H9 (cell line): ENCODE data around the gene PUM2. TPM values are rescaled to one million over a fixed set of nuclear protein-coding genes. Genes with fewer than 3 reads are reported as not detected.
A peak's percentile ranks its signal among the peaks of the same experiment; 100 is the strongest.

Experiments
- DNase-seq: peaks from one replicate; pipeline ENCODE4 v3.0.0-alpha.2; 2017
- H2AFZ ChIP-seq: one replicate; pipeline ENCODE4 v1.6.1; 2013; ENCODE audit warnings: mild to moderate bottlenecking, low read length, control low read depth, moderate library complexity
- H2AK5ac ChIP-seq: 2 replicates; pipeline ENCODE4 v1.6.1; 2013; ENCODE audit warnings: low read length, control low read depth, mixed read lengths; ENCODE audit not compliant: insufficient read length
- H2BK120ac ChIP-seq: one replicate; pipeline ENCODE4 v1.6.1; 2013; ENCODE audit warnings: low read depth, mild to moderate bottlenecking, low read length, control low read depth, inconsistent platforms; ENCODE audit not compliant: poor library complexity, severe bottlenecking
- H2BK12ac ChIP-seq: 2 replicates; pipeline ENCODE4 v1.6.1; 2013; ENCODE audit warnings: low read length, control low read depth, mixed read lengths, low read depth; ENCODE audit not compliant: insufficient read length
- H2BK15ac ChIP-seq: 2 replicates; pipeline ENCODE4 v1.6.1; 2013; ENCODE audit warnings: low read depth, low read length, control low read depth
- H2BK20ac ChIP-seq: one replicate; pipeline ENCODE4 v1.6.1; 2013; ENCODE audit warnings: low read depth, mild to moderate bottlenecking, low read length, control low read depth, inconsistent platforms; ENCODE audit not compliant: poor library complexity, severe bottlenecking
- H2BK5ac ChIP-seq: 2 replicates; pipeline ENCODE4 v1.6.1; 2013; ENCODE audit warnings: low read length, control low read depth, mixed read lengths; ENCODE audit not compliant: insufficient read length
- H3K14ac ChIP-seq: 2 replicates; pipeline ENCODE4 v1.6.1; 2013; ENCODE audit warnings: low read length, control low read depth; ENCODE audit not compliant: insufficient read depth
- H3K18ac ChIP-seq: 2 replicates; pipeline ENCODE4 v1.6.1; 2013; ENCODE audit warnings: low read depth, mild to moderate bottlenecking, mixed read lengths, low read length, control low read depth; ENCODE audit not compliant: insufficient read length
- H3K23ac ChIP-seq: 2 replicates; pipeline ENCODE4 v1.6.1; 2013; ENCODE audit warnings: low read length, control low read depth, mixed read lengths, low read depth; ENCODE audit not compliant: insufficient read length
- H3K23me2 ChIP-seq: 2 replicates; pipeline ENCODE4 v1.6.1; 2013; ENCODE audit warnings: low read depth, mild to moderate bottlenecking, mixed read lengths, low read length, control low read depth; ENCODE audit not compliant: insufficient read length, poor library complexity, severe bottlenecking
- H3K27ac ChIP-seq: 2 replicates; pipeline ENCODE4 v1.5.1; 2013; ENCODE audit warnings: low read length, control low read depth, mixed read lengths, low read depth; ENCODE audit not compliant: insufficient read length
- H3K27me3 ChIP-seq: 2 replicates; pipeline ENCODE4 v1.6.1; 2013; ENCODE audit warnings: low read length, control low read depth, inconsistent platforms; ENCODE audit not compliant: insufficient read depth
- H3K4ac ChIP-seq: 2 replicates; pipeline ENCODE4 v1.6.1; 2013; ENCODE audit warnings: low read depth, mild to moderate bottlenecking, control low read depth, inconsistent platforms, low read length, moderate library complexity
- H3K4me1 ChIP-seq: 2 replicates; pipeline ENCODE4 v1.6.1; 2013; ENCODE audit warnings: low read length, control low read depth, inconsistent platforms; ENCODE audit not compliant: insufficient read depth
- H3K4me2 ChIP-seq: 2 replicates; pipeline ENCODE4 v1.6.1; 2013; ENCODE audit warnings: low read length, control low read depth, mixed read lengths; ENCODE audit not compliant: insufficient read length, insufficient read depth
- H3K56ac ChIP-seq: 2 replicates; pipeline ENCODE4 v1.6.1; 2013; ENCODE audit warnings: low read depth, mild to moderate bottlenecking, mixed read lengths, low read length, control low read depth; ENCODE audit not compliant: insufficient read length
- H3K79me1 ChIP-seq: 2 replicates; pipeline ENCODE4 v1.6.1; 2013; ENCODE audit warnings: low read depth, mild to moderate bottlenecking, moderate library complexity, low read length, control low read depth, inconsistent platforms; ENCODE audit not compliant: insufficient read depth, poor library complexity, severe bottlenecking
- H3K79me2 ChIP-seq: 2 replicates; pipeline ENCODE4 v1.6.1; 2013; ENCODE audit warnings: low read length, control low read depth, inconsistent platforms; ENCODE audit not compliant: insufficient read depth
- H3K9ac ChIP-seq: 2 replicates; pipeline ENCODE4 v1.6.1; 2013; ENCODE audit warnings: low read length, control low read depth, mixed read lengths; ENCODE audit not compliant: insufficient read length; ENCODE audit errors: extremely low read depth
- H3K9me3 ChIP-seq: one replicate; pipeline ENCODE4 v1.6.1; 2013; ENCODE audit warnings: low read depth, low read length, inconsistent platforms; ENCODE audit not compliant: control insufficient read depth
- H3T11ph ChIP-seq: one replicate; pipeline ENCODE4 v1.6.1; 2013; ENCODE audit warnings: mild to moderate bottlenecking, low read length, control low read depth, inconsistent platforms
- H4K20me1 ChIP-seq: one replicate; pipeline ENCODE4 v1.6.1; 2013; ENCODE audit not compliant: control insufficient read depth, insufficient read length, insufficient read depth
- H4K5ac ChIP-seq: 2 replicates; pipeline ENCODE4 v1.6.1; 2013; ENCODE audit warnings: low read depth, mild to moderate bottlenecking, mixed read lengths, low read length, control low read depth; ENCODE audit not compliant: insufficient read length
- H4K8ac ChIP-seq: replicated peaks from 2 replicates; pipeline ENCODE4 v1.6.1; 2013; ENCODE audit warnings: low read length, control low read depth, mixed read lengths, low read depth; ENCODE audit not compliant: insufficient read length
- H4K91ac ChIP-seq: 2 replicates; pipeline ENCODE4 v1.6.1; 2013; ENCODE audit warnings: low read depth, mild to moderate bottlenecking, moderate library complexity, mixed read lengths, low read length, control low read depth; ENCODE audit not compliant: insufficient read length
- H3K27ac Mint-ChIP-seq, 3 experiments: 2 replicates in 2 of 3; 3 replicates in 1 of 3; pipeline ENCODE4 v1.8.0; 2020 to 2021; ENCODE audit warnings: mixed read lengths in 3 of 3, mild to moderate bottlenecking in 1 of 3, moderate library complexity in 1 of 3
- H3K27me3 Mint-ChIP-seq: 2 replicates; pipeline ENCODE4 v1.8.0; 2021; ENCODE audit warnings: low read depth, mild to moderate bottlenecking, moderate library complexity, mixed read lengths
- H3K36me3 Mint-ChIP-seq, 3 experiments: 2 replicates in 2 of 3; 3 replicates in 1 of 3; pipeline ENCODE4 v1.8.0; 2020 to 2021; ENCODE audit warnings: low read depth in 3 of 3, mixed read lengths in 3 of 3; ENCODE audit not compliant: insufficient read depth in 1 of 3
- H3K4me1 Mint-ChIP-seq, 2 experiments: 2 replicates each; pipeline ENCODE4 v1.8.0; 2020; ENCODE audit warnings: mixed read lengths in 2 of 2
- H3K4me3 Mint-ChIP-seq, 2 experiments: 2 replicates in 1 of 2; 3 replicates in 1 of 2; pipeline ENCODE4 v1.8.0; 2020 to 2021; ENCODE audit warnings: mild to moderate bottlenecking in 2 of 2, mixed read lengths in 2 of 2, moderate library complexity in 1 of 2
- H3K9me3 Mint-ChIP-seq, 2 experiments: 2 replicates in 1 of 2; 3 replicates in 1 of 2; pipeline ENCODE4 v1.8.0; 2020; ENCODE audit warnings: mild to moderate bottlenecking in 2 of 2, mixed read lengths in 2 of 2, moderate library complexity in 1 of 2
- CTCF ChIP-seq: fragments of 200-600 bp; sonication (generic); conservative IDR thresholded peaks from 3 replicates; pipeline ENCODE4 v1.8.0; 2021; ENCODE audit warnings: antibody characterized with exemption, mild to moderate bottlenecking
- WGBS: extraction: QIAGEN DNeasy Blood & Tissue Kit; methylation state at CpG from one replicate; pipeline ENCODE4 v1.1.7; 2013; ENCODE audit warnings: missing lambda C conversion rate, low lambda C conversion rate, mixed read lengths; ENCODE audit not compliant: insufficient read length; ENCODE audit errors: extremely low coverage; 5-methylcytosine and 5-hydroxymethylcytosine counted together
- total RNA-seq: library from RNA; stranded (reverse); gene quantifications from 2 replicates; pipeline ENCODE4 v1.2.1, GENCODE V29; 2021

The PUM2 gene
- total RNA-seq, 1 experiment from 2014 or later = 96.6 TPM

DNA sequence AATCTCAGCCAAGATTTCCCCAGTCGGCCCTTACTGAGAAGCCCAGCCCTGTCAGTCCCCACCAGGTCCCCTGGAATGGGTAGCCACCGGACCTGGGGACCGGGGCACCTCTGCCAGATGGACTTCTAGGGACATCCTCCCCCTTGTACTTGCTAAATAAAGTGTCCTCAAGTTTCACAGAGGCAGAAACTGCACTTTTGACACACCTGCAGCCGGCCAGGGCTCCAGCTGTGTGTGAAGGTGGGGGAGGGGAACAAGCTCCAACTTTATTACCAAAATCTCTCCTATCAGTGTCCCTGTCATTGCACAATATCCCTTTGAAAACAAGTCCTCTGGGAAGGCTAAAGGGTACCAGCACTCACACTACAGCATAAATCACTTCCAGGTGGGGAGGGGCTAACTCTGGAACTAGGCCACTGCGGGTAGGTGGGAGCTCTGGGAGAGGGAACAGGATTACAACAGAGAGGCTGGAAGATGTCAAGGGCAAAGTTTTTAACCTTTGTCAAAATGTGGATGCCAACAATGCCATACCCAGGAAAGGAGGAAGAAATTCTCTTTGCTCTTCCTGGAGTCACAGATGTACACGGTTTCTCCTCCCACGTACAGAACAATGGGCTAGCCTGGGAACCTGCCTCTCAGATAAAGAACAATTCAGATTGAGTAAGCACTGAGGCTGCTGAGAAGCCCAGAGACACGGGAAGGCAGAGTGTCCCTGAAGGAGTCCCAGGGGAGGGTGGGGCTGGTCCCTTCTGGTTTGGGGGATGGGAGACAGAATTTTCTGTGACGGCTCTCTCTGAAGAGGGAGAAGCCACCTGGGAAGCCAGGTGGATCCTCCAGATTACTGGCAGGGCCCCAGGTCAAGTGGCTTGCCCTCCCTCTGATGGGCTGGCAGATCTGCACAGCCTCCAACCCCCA, 136.7 kb downstream of the PUM2 start:
- no peaks in the 10 kb centered on the region for H3K79me1 ChIP-seq
- H3K4me2 ChIP-seq = no peak overlapping the region
- H4K91ac ChIP-seq = no peak overlapping the region
- H3K23ac ChIP-seq = no peak overlapping the region
- no peak for TF ChIP-seq CTCF
- H3K27ac ChIP-seq = no peak overlapping the region
- no peak overlapping the region for H3K4ac ChIP-seq
- Mint-ChIP-seq H3K4me1 (peaks cover 26 to 40% of the 10 kb centered on the region in 2 experiments), H3K4me3 (no peak overlapping the region), H3K9me3 (no peaks in the 10 kb centered on the region), H3K27me3 (no peaks in the 10 kb centered on the region), H3K36me3 (peaks cover 4 to 8% (median 7%) of the 10 kb centered on the region in 3 experiments; a peak in 6 of 7 replicates), H3K27ac (peak overlapping the region in 2 of 3 experiments; percentile 6 to 72; a peak in 2 of 7 replicates)
- no peak overlapping the region for H2BK120ac ChIP-seq
- H2BK15ac ChIP-seq = no peak overlapping the region
- H3K27me3 ChIP-seq = no peaks in the 10 kb centered on the region
- H3K14ac ChIP-seq = no peak overlapping the region
- no peak overlapping the region for H2BK20ac ChIP-seq
- no peak for DNase-seq
- peaks cover 10% of the 10 kb centered on the region; the same call in 1 of the 2 replicates for H3K79me2 ChIP-seq
- no peak overlapping the region for H4K5ac ChIP-seq
- no CpG with 5 or more reads among the region's 9 CpGs for WGBS
- no peaks in the 10 kb centered on the region for H4K20me1 ChIP-seq
- H4K8ac ChIP-seq = no peak overlapping the region
- H3K4me1 ChIP-seq = no peaks in the 10 kb centered on the region; the same call in 1 of the 2 replicates
- no peaks in the 10 kb centered on the region for H3K23me2 ChIP-seq
- H3K9ac ChIP-seq = no peak overlapping the region
- no peak overlapping the region for H3K18ac ChIP-seq
- no peak overlapping the region for H3T11ph ChIP-seq
- H2BK12ac ChIP-seq = no peak overlapping the region
- no peak overlapping the region for H2AFZ ChIP-seq
- H2BK5ac ChIP-seq = no peak overlapping the region
- no peak overlapping the region for H3K56ac ChIP-seq
- H3K9me3 ChIP-seq = no peaks in the 10 kb centered on the region
- H2AK5ac ChIP-seq = no peak overlapping the region
